ENCODE results near the gene PTPRG.

Gene PTPRG

GRCh38 chr3:61683549-61684236 lies 122.3 kb downstream of the PTPRG start:
- DNase-seq (ENCODE audit: extremely low read depth, low read depth): no peak
- TF ChIP-seq CTCF (IDR thresholded peaks at IDR 0.05; ENCODE audit: low read depth, low read length): no peak

- no peak for TF ChIP-seq CTCF (IDR thresholded peaks at IDR 0.05; ENCODE audit: low read depth, low read length)
- peak; percentile 89 for DNase-seq (ENCODE audit: extremely low read depth, low read depth)
Measured at GRCh38 chr3:61684386-61684785, 123.0 kb downstream of the PTPRG start.

GRCh38 chr3:61685755-61686154 lies 124.4 kb downstream of the PTPRG start:
- no peak for DNase-seq (ENCODE audit: extremely low read depth, low read depth)

GRCh38 chr3:61686228-61686648 lies 124.9 kb downstream of the PTPRG start:
- TF ChIP-seq CTCF (IDR thresholded peaks at IDR 0.05; ENCODE audit: low read depth, low read length): no peak
- no peak for DNase-seq (ENCODE audit: extremely low read depth, low read depth)

More at GRCh38 chr3:61685755-61686154, 124.4 kb downstream of the PTPRG start:
- no peak for TF ChIP-seq CTCF (IDR thresholded peaks at IDR 0.05; ENCODE audit: low read depth, low read length)

- no peak for DNase-seq (ENCODE audit: extremely low read depth, low read depth)
Measured at GRCh38 chr3:61687206-61687605, 125.8 kb downstream of the PTPRG start.

GRCh38 chr3:61687663-61688306 lies 126.4 kb downstream of the PTPRG start:
- no peak for TF ChIP-seq CTCF (IDR thresholded peaks at IDR 0.05; ENCODE audit: low read depth, low read length)
- no peak for DNase-seq (ENCODE audit: extremely low read depth, low read depth)

More at GRCh38 chr3:61687206-61687605, 125.8 kb downstream of the PTPRG start:
- TF ChIP-seq CTCF (IDR thresholded peaks at IDR 0.05; ENCODE audit: low read depth, low read length): no peak

- no peak for TF ChIP-seq CTCF (IDR thresholded peaks at IDR 0.05; ENCODE audit: low read depth, low read length)
- no peak for DNase-seq (ENCODE audit: extremely low read depth, low read depth)
Measured at GRCh38 chr3:61688307-61688984, 127.1 kb downstream of the PTPRG start.
